A549 (cell line): Measurements from ENCODE around the gene TMEM200A. TPM values are rescaled to one million over a fixed set of nuclear protein-coding genes. Genes with fewer than 3 reads are reported as not detected.

Experiments used
- ATAC-seq, 2 experiments: fragments of 200-7000 bp in 1 of 2; fragments of >200 bp in 1 of 2; cut with Nextera tagmentation in 1 of 2; cut with Tn5 transposase in 1 of 2; 3 replicates each; pipeline versions ENCODE4 v1.8.0 to v1.9.1; 2018 to 2020; ENCODE audit warnings: mild to moderate bottlenecking in 1 of 2, moderate library complexity in 1 of 2
- CTCF ChIA-PET: fragments of 300-600 bp; sonication (Branson Sonifier 250); formaldehyde crosslinking; extraction: SDS; loops from one replicate; lab custom pipeline; 2021; ENCODE audit warnings: antibody characterized with exemption, inconsistent platforms; lab: Yijun Ruan, JAX
- POLR2A ChIA-PET: fragments of 350-600 bp; formaldehyde crosslinking; extraction: SDS; loops from one replicate; lab custom pipeline; 2021; ENCODE audit warnings: antibody characterized with exemption, inconsistent platforms; lab: Yijun Ruan, JAX
- DNase-seq, 2 experiments: peaks; one replicate each; pipeline versions ENCODE4 v3.0.0 to v3.0.0-alpha.2; 2011 to 2016; ENCODE audit warnings: low read depth in 1 of 2, low spot score in 1 of 2
- FAIRE-seq: peaks from 2 replicates; lab custom pipeline; 2011; peaks lifted over from hg19 to GRCh38; lab: Jason Lieb, UNC
- H3K27ac ChIP-seq, 2 experiments: fragments of >200 bp; sonication (Bioruptor Twin); formaldehyde crosslinking; 3 replicates each; pipeline ENCODE4 v1.5.1; 2016 to 2017
- H3K4me1 ChIP-seq: fragments of >200 bp; sonication (Bioruptor Twin); formaldehyde crosslinking; 3 replicates; pipeline ENCODE4 v1.6.1; 2016
- H3K4me2 ChIP-seq: fragments of >200 bp; sonication (Bioruptor Twin); formaldehyde crosslinking; 3 replicates; pipeline ENCODE4 v1.6.1; 2016
- H3K4me3 ChIP-seq: fragments of >200 bp; sonication (Bioruptor Twin); formaldehyde crosslinking; 3 replicates; pipeline ENCODE4 v1.5.1; 2016
- H3K9me3 ChIP-seq: fragments of >200 bp; sonication (Bioruptor Twin); formaldehyde crosslinking; 3 replicates; pipeline ENCODE4 v1.6.1; 2016
- BHLHE40 ChIP-seq: IDR thresholded peaks from 2 replicates; pipeline ENCODE4 v1.6.1; 2012; ENCODE audit warnings: low read depth, low read length, inconsistent platforms
- CBX2 ChIP-seq: fragments of 200-600 bp; sonication (generic); IDR thresholded peaks from 2 replicates; pipeline ENCODE4 v1.6.1; 2016; ENCODE audit warnings: low read depth, mild to moderate bottlenecking, borderline replicate concordance
- CBX8 ChIP-seq: fragments of 200-600 bp; sonication (generic); IDR thresholded peaks from 2 replicates; pipeline ENCODE4 v1.6.1; 2016
- CEBPB ChIP-seq, 2 experiments: fragments of >200 bp in 1 of 2; sonication (Bioruptor Twin) in 1 of 2; formaldehyde crosslinking in 1 of 2; IDR thresholded peaks; 2 replicates each; pipeline ENCODE4 v1.6.1; 2012 to 2016
- ESRRA ChIP-seq: fragments of 150-350 bp; IDR thresholded peaks from 2 replicates; pipeline ENCODE4 v1.6.1; 2014; ENCODE audit warnings: mild to moderate bottlenecking, low read length, borderline replicate concordance
- GATA3 ChIP-seq: IDR thresholded peaks from 2 replicates; pipeline ENCODE4 v1.6.1; 2012; ENCODE audit warnings: borderline replicate concordance
- HOXA7 ChIP-seq: fragments of 250-450 bp; sonication (Bioruptor Pico); IDR thresholded peaks from 2 replicates; pipeline ENCODE4 v1.5.0; 2020; ENCODE audit warnings: mild to moderate bottlenecking, moderate library complexity
- HOXB5 ChIP-seq: fragments of 250-450 bp; sonication (Bioruptor Pico); IDR thresholded peaks from 2 replicates; pipeline ENCODE4 v1.5.0; 2020; ENCODE audit warnings: mild to moderate bottlenecking, moderate library complexity
- KDM1A ChIP-seq: fragments of 200-600 bp; sonication (generic); IDR thresholded peaks from 2 replicates; pipeline ENCODE4 v1.6.1; 2016; ENCODE audit warnings: low read depth, mild to moderate bottlenecking
- KDM5A ChIP-seq: fragments of 200-600 bp; sonication (generic); IDR thresholded peaks from 2 replicates; pipeline ENCODE4 v1.6.1; 2016; ENCODE audit warnings: antibody characterized with exemption, mild to moderate bottlenecking
- MAZ ChIP-seq: fragments of 150-350 bp; IDR thresholded peaks from 2 replicates; pipeline ENCODE4 v1.6.1; 2014; ENCODE audit warnings: antibody characterized with exemption, low read depth, low read length, borderline replicate concordance
- MYC ChIP-seq: IDR thresholded peaks from 2 replicates; pipeline ENCODE4 v1.6.1; 2012; ENCODE audit warnings: mild to moderate bottlenecking, inconsistent platforms, low read length, improper control_type of control experiment, borderline replicate concordance
- NFE2L2 ChIP-seq: fragments of 150-350 bp; conservative IDR thresholded peaks from 2 replicates; pipeline ENCODE4 v1.6.1; 2014; ENCODE audit warnings: low read length
- POLR2A ChIP-seq: IDR thresholded peaks from 2 replicates; pipeline ENCODE4 v1.6.1; 2012; ENCODE audit warnings: mild to moderate bottlenecking, low read length
- RARB ChIP-seq: fragments of 250-450 bp; sonication (Bioruptor Pico); IDR thresholded peaks from 2 replicates; pipeline ENCODE4 v1.8.0; 2021; ENCODE audit warnings: mild to moderate bottlenecking, moderate library complexity
- RFX5 ChIP-seq: fragments of 450-650 bp; IDR thresholded peaks from 2 replicates; pipeline ENCODE4 v1.7.1; 2014; ENCODE audit warnings: antibody characterized with exemption, mild to moderate bottlenecking, moderate library complexity
- SMC3 ChIP-seq: fragments of >200 bp; sonication (Bioruptor Twin); formaldehyde crosslinking; IDR thresholded peaks from 3 replicates; pipeline ENCODE4 v1.6.1; 2018; ENCODE audit warnings: inconsistent platforms
- SREBF2 ChIP-seq: fragments of 450-650 bp; IDR thresholded peaks from 2 replicates; pipeline ENCODE4 v1.6.1; 2014; ENCODE audit warnings: mild to moderate bottlenecking, moderate library complexity
- TFCP2L1 ChIP-seq: fragments of 250-450 bp; sonication (Bioruptor Pico); IDR thresholded peaks from 2 replicates; pipeline ENCODE4 v1.5.0; 2021; ENCODE audit warnings: mild to moderate bottlenecking
- ZSCAN20 ChIP-seq: fragments of 250-450 bp; sonication (Bioruptor Pico); IDR thresholded peaks from 2 replicates; pipeline ENCODE4 v1.8.0; 2022; ENCODE audit warnings: mild to moderate bottlenecking, moderate library complexity
- WGBS: methylation state at CpG from one replicate; pipeline ENCODE4 v1.1.6; 2017; ENCODE audit errors: missing lambda C conversion rate; 5-methylcytosine and 5-hydroxymethylcytosine counted together
- polyA plus RNA-seq, 4 experiments: library from polyadenylated mRNA; depleted of rRNA in 3 of 4; stranded (reverse); fragments of >200 nt; fragmentation: RNase III in 1 of 4; extraction: RNeasy Plus Mini Kit Qiagen cat#74134 plus additional on column Dnase treatment in 1 of 4; gene quantifications; 2 replicates in 3 of 4; 3 replicates in 1 of 4; pipeline ENCODE4 v1.2.3, GENCODE V29; 2011 to 2017
- TF ChIP-seq, protein P1 (sequence below): IDR thresholded peaks from 2 replicates; pipeline ENCODE4 v1.6.1; 2012
- TF ChIP-seq, protein P2 (sequence below): fragments of >200 bp; sonication (Bioruptor Twin); formaldehyde crosslinking; IDR thresholded peaks from 2 replicates; pipeline ENCODE4 v1.6.1; 2016
- TF ChIP-seq, protein P3 (sequence below): IDR thresholded peaks from 2 replicates; pipeline ENCODE4 v1.6.1; 2012; ENCODE audit warnings: low read depth, borderline replicate concordance
- TF ChIP-seq, protein P4 (sequence below): fragments of 250-450 bp; sonication (Bioruptor Pico); IDR thresholded peaks from 2 replicates; pipeline ENCODE4 v1.5.0; 2021; ENCODE audit warnings: mild to moderate bottlenecking, moderate library complexity, borderline replicate concordance

TMEM200A gene
- polyA plus RNA-seq, 2 of the 4 experiments (the other 2 are of a cell fraction) = 0.03 TPM; not detected in 1

DNA sequence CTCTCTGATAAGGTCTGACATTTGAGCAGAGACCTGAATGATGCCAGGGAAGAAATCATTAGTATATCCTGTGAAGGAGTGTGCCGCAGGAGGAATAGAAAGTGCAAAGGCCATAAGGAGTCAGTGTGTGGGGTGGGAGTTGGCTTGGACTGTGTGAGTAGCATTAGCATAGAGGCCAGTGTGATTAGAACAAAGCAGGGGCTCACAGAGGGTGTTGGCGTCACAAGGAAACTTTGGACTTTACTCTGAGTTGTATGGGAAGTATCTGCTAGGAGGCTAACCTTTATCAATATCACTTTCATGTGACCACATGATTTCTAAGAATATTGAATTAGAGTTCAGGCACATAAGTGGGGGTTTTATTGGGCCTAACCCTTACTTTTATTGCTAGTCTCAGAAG is 12.1 kb downstream of the TMEM200A start:
- CTCF ChIA-PET = no interaction called here
- DNase-seq (no peak), ATAC-seq (no peak), FAIRE-seq (no peak)
- POLR2A ChIA-PET = no interaction called here
- no peak overlapping the region for H3K27ac ChIP-seq
- H3K4me1 ChIP-seq = no peaks in the 10 kb centered on the region
- H3K9me3 ChIP-seq = no peaks in the 10 kb centered on the region
- no peak overlapping the region for H3K4me3 ChIP-seq
- TF ChIP-seq RARB (CRISPR knock-in tag) = no peak
- no peak for TF ChIP-seq HOXA7 (CRISPR knock-in tag)
- no peak for TF ChIP-seq ESRRA
- no peak overlapping the region for H3K4me2 ChIP-seq
- 86% methylated on average over 2 of the region's 2 CpGs for WGBS

DNA sequence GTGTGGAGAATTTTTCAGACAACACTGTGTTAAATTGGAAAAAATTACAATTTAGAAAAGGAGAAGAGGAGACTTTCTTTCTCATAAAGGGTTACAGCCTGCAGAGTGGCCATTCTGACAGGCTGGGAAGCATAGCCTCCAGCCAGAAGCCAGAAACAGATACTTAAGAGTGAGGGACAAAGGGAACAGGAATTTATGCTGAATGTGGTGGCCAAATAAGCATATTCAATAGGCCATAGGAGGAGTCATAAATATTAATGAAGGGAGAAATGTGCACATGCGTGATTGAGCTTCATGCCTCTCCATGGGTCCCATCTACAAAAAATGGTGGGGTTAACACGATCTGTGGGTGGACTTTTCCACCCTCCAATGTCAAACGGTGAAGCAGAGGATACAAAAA is 13.4 kb downstream of the TMEM200A start:
- H3K9me3 ChIP-seq = no peaks in the 10 kb centered on the region
- FAIRE-seq (no peak), ATAC-seq (no peak), DNase-seq (no peak)
- CTCF ChIA-PET = interaction anchor here (0.7 to 1.3 kb wide), 2 partner anchors 14 to 57 kb away, joined by 3 read pairs; partner anchors contain the start of gene TMEM200A
- no peaks in the 10 kb centered on the region for H3K4me1 ChIP-seq
- WGBS = 35% methylated on average over 3 of the region's 3 CpGs
- H3K4me2 ChIP-seq = no peak overlapping the region
- no peak overlapping the region for H3K4me3 ChIP-seq
- POLR2A ChIA-PET = no interaction called here
- H3K27ac ChIP-seq = no peak overlapping the region
- TF ChIP-seq MYC (no peak), KDM5A (no peak), POLR2A (no peak), CBX8 (no peak), MAZ (no peak), NFE2L2 (no peak), KDM1A (no peak), GATA3 (no peak), SMC3 (no peak), ZSCAN20 (CRISPR knock-in tag) (no peak), CBX2 (no peak)
- TF ChIP-seq, protein P1, sequence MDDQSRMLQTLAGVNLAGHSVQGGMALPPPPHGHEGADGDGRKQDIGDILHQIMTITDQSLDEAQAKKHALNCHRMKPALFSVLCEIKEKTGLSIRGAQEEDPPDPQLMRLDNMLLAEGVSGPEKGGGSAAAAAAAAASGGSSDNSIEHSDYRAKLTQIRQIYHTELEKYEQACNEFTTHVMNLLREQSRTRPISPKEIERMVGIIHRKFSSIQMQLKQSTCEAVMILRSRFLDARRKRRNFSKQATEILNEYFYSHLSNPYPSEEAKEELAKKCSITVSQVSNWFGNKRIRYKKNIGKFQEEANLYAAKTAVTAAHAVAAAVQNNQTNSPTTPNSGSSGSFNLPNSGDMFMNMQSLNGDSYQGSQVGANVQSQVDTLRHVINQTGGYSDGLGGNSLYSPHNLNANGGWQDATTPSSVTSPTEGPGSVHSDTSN = no peak
- TF ChIP-seq, protein P2, sequence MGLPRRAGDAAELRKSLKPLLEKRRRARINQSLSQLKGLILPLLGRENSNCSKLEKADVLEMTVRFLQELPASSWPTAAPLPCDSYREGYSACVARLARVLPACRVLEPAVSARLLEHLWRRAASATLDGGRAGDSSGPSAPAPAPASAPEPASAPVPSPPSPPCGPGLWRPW = no peak

DNA sequence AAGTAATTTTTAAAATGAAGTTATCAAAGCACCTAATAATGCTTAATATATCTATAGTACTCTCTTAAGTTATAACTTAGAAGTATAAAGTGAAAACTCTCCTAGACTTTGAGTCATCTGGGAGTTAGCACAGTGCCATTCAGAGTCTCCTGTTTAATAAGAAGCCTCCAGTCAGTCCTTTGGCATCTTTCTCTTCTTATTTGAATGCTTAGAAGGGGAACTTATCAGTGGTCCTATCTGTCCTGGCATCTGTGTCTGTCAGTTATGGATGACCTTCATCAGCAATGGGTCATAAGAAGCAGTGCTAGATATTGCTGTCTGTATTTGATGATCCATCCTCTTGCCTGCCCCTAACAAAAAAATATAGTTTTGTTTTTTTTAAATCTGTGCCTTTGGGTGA is 15.2 kb downstream of the TMEM200A start:
- no peak for TF ChIP-seq MAZ
- TF ChIP-seq ZSCAN20 (CRISPR knock-in tag) = no peak
- H3K27ac ChIP-seq = no peak overlapping the region
- H3K4me3 ChIP-seq = no peak overlapping the region
- no peak for FAIRE-seq
- H3K9me3 ChIP-seq = no peaks in the 10 kb centered on the region
- H3K4me1 ChIP-seq = no peaks in the 10 kb centered on the region
- POLR2A ChIA-PET = no interaction called here
- CTCF ChIA-PET = no interaction called here
- no peak for DNase-seq
- ATAC-seq = no peak
- no peak overlapping the region for H3K4me2 ChIP-seq

DNA sequence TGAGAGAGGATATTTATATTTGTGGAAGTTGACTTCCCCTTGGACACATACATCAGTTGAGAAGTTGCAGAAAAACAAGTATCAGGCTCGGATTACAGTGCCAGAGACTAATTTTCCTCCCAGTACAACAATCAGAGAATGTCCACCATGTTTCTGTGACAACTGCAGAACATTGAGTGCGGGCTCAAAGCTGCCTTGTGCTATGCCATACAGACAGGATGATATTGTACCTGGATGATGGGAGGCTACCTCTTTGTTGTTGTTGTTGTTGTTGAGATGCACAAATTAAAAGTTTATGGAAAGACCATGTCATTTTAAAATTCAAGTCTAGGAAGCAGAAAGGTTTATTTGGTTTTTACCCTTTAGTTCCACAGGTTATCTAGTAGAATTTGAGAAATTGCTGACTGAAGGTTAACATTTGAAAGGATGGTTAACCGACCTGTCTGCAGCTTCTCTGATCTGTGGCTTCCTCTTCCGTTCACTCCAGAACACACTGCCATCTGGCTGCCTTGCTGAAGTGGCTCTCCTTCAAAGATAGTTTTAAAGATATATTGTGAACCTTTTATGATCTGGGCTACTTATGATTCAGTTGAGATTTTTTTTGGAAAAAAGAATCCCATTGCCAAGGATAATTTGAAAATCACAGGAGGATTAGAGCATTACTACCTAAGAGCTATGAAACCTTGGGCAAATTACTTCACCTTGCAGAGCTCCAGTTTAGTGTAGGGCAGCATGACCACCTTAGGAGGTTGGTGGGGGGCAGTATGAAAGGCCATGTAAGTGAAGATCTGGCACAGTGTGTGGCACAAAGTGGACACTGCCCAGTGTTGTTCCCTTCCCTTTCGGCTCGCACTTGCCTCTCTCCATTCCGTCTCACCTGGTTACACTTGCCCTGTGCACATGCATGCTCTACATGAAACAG is 15.9 kb downstream of the TMEM200A start:
- H3K9me3 ChIP-seq = no peaks in the 10 kb centered on the region
- no peak for FAIRE-seq
- H3K4me3 ChIP-seq = no peak overlapping the region
- H3K4me1 ChIP-seq = no peaks in the 10 kb centered on the region
- H3K27ac ChIP-seq = no peak overlapping the region
- H3K4me2 ChIP-seq = no peak overlapping the region
- ChIA-PET CTCF (no interaction called here), POLR2A (no interaction called here)
- no peak for DNase-seq
- 16% methylated on average over 7 of the region's 7 CpGs for WGBS
- no peak for ATAC-seq
- TF ChIP-seq SREBF2 (no peak), BHLHE40 (no peak), RFX5 (no peak), CBX2 (no peak), CEBPB (IDR thresholded peaks at IDR 0.05) (no peak), HOXB5 (CRISPR knock-in tag) (no peak), TFCP2L1 (CRISPR knock-in tag) (no peak)
- TF ChIP-seq, protein P3, sequence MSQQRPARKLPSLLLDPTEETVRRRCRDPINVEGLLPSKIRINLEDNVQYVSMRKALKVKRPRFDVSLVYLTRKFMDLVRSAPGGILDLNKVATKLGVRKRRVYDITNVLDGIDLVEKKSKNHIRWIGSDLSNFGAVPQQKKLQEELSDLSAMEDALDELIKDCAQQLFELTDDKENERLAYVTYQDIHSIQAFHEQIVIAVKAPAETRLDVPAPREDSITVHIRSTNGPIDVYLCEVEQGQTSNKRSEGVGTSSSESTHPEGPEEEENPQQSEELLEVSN = no peak
- TF ChIP-seq, protein P4, sequence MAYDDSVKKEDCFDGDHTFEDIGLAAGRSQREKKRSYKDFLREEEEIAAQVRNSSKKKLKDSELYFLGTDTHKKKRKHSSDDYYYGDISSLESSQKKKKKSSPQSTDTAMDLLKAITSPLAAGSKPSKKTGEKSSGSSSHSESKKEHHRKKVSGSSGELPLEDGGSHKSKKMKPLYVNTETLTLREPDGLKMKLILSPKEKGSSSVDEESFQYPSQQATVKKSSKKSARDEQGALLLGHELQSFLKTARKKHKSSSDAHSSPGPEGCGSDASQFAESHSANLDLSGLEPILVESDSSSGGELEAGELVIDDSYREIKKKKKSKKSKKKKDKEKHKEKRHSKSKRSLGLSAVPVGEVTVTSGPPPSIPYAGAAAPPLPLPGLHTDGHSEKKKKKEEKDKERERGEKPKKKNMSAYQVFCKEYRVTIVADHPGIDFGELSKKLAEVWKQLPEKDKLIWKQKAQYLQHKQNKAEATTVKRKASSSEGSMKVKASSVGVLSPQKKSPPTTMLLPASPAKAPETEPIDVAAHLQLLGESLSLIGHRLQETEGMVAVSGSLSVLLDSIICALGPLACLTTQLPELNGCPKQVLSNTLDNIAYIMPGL (CRISPR knock-in tag) = no peak
